Esophagus squamous epithelium (tissue), 5 donors: Measurements from ENCODE around the gene LIMS2. TPM values are rescaled to one million over a fixed set of nuclear protein-coding genes. Genes with fewer than 3 reads are reported as not detected.

ENCODE experiments used
- DNase-seq: peaks from one replicate; lab custom pipeline; 2025; lab: John Stamatoyannopoulos, UW
- H3K27ac ChIP-seq, 4 donors: fragments of 200-600 bp; sonication (generic); one replicate each; pipeline ENCODE4 v1.5.1; 2016 to 2019; ENCODE audit warnings: mild to moderate bottlenecking in 1 of 4
- H3K27me3 ChIP-seq, 4 donors: fragments of 200-600 bp; sonication (generic); 1 replicate in 3 of 4; 2 replicates in 1 of 4; pipeline versions ENCODE4 v1.5.1 to v1.6.0; 2017 to 2021; ENCODE audit warnings: antibody characterized with exemption in 1 of 4
- H3K36me3 ChIP-seq, 3 donors: fragments of 200-600 bp; sonication (generic); one replicate each; pipeline ENCODE4 v1.5.1; 2016 to 2019
- H3K4me1 ChIP-seq, 3 donors: fragments of 200-600 bp; sonication (generic); one replicate each; pipeline ENCODE4 v1.5.1; 2017 to 2019
- H3K4me3 ChIP-seq, 4 donors: fragments of 200-600 bp; sonication (generic); 1 replicate in 3 of 4; 2 replicates in 1 of 4; pipeline ENCODE4 v1.5.1; 2016 to 2019; ENCODE audit warnings: mild to moderate bottlenecking in 2 of 4, moderate library complexity in 1 of 4
- H3K9me3 ChIP-seq, 3 donors: fragments of 200-600 bp; sonication (generic); one replicate each; pipeline ENCODE4 v1.5.1; 2016 to 2019
- POLR2A ChIP-seq, 4 donors: fragments of 450-650 bp; IDR thresholded peaks; one replicate each; pipeline ENCODE4 v1.6.1; 2017; ENCODE audit warnings: antibody characterized with exemption in 4 of 4, mild to moderate bottlenecking in 4 of 4, moderate library complexity in 3 of 4
- WGBS, 2 donors: methylation state at CpG; one replicate each; pipeline ENCODE4 v1.1.5; 2018; 5-methylcytosine and 5-hydroxymethylcytosine counted together
- intact Hi-C: fragments of 100-400 bp; cut with DNase I; formaldehyde crosslinking; loops from one replicate; pipeline ENCODE4 v1.15.0; 2022
- total RNA-seq, 4 donors: library from RNA; depleted of rRNA; stranded (reverse); fragments of >200 nt; gene quantifications; one replicate each; pipeline ENCODE4 v1.1.0, GENCODE V29; 2016
- TF ChIP-seq, protein P1 (sequence below), 6 experiments: fragments of 450-650 bp in 4 of 6; fragments of 200-600 bp in 2 of 6; sonication (generic) in 2 of 6; IDR thresholded peaks; one replicate each; pipeline ENCODE4 v1.5.1; 2016 to 2019; ENCODE audit warnings: antibody characterized with exemption in 6 of 6, mild to moderate bottlenecking in 4 of 6, moderate library complexity in 4 of 6
- donor health status: DM: yes; HTN: yes; CAD: no.

Gene LIMS2
- total RNA-seq, 4 donors from 2014 or later, result 2.4 to 29.6 (median 5.9) TPM

DNA sequence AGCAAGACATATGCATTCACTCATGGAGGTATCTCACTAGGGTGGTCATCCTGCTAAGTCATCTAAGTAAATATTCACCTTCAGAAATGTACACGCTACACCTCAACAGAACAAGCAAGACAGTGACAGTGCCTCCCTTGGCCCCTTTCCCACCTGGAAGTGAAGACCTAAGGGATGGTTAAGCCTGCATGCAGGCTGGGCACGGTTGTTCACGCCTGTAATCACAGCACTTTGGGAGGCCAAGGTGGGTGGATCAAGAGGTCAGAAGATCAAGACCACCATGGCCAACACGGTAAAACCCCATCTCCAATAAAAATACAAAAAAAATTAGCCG lies 4.4 kb downstream of the LIMS2 start:
- TF ChIP-seq, protein P1, sequence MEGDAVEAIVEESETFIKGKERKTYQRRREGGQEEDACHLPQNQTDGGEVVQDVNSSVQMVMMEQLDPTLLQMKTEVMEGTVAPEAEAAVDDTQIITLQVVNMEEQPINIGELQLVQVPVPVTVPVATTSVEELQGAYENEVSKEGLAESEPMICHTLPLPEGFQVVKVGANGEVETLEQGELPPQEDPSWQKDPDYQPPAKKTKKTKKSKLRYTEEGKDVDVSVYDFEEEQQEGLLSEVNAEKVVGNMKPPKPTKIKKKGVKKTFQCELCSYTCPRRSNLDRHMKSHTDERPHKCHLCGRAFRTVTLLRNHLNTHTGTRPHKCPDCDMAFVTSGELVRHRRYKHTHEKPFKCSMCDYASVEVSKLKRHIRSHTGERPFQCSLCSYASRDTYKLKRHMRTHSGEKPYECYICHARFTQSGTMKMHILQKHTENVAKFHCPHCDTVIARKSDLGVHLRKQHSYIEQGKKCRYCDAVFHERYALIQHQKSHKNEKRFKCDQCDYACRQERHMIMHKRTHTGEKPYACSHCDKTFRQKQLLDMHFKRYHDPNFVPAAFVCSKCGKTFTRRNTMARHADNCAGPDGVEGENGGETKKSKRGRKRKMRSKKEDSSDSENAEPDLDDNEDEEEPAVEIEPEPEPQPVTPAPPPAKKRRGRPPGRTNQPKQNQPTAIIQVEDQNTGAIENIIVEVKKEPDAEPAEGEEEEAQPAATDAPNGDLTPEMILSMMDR (IDR thresholded peaks at IDR 0.05), result no peak
- TF ChIP-seq POLR2A (IDR thresholded peaks at IDR 0.05), result no peak
- intact Hi-C loops, result no loop called here
- DNase-seq, result no peak
- Histone ChIP-seq H3K4me3 (no peak overlapping the region), H3K27ac (peak overlapping the region in 3 of 4 donors; percentile 6 to 28 (median 13)), H3K4me1 (peaks cover 3 to 65% (median 7%) of the 10 kb centered on the region in 3 donors), H3K36me3 (no peaks in the 10 kb centered on the region), H3K9me3 (no peaks in the 10 kb centered on the region), H3K27me3 (peaks cover 0 to 43% (median 0%) of the 10 kb centered on the region in 4 donors)
- 73 to 77% methylated on average over 5 of the region's 5 CpGs for WGBS, 2 donors

DNA sequence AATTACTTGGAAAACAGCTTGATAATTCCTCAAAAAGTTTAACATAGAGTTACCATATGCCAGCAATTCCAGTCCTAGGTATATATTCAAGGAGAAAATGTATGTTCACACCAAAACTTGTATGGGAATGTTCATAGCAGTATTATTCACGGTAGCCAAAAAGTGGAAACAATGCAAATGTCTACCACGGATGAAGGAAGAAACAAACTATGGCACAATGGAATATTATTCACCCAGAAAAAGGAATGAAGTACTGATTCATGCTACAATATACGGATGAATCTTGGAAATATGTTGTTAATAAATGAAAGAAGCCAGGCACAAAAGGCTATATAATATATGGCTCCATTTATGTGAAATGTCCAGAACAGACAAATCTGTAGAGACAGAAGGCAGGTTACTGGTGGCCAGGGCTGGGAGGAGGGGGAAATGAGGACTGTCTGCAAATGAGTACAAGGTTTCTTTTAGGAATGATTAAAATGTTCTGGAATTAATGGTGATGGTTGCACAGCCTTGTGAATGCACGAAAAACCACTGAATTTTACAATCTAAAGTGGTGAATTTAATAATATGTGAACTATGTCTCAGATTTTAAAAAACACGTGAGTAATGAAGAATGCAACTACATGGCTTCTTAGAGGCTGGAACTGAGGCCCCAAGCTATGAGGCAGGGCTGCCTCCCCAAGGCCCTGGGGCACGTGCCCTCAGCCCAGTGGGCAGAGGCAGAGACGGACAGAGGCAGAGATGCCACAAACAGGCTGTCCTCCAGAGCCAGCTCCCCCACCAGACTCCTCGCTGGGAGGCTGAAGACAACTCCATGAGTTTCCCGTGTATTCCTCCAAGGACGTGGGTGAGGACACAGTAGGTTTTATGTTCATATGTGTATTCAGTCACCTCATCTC lies 5.0 kb downstream of the LIMS2 start:
- peaks cover 0 to 37% (median 0%) of the 10 kb centered on the region in 4 donors for H3K27me3 ChIP-seq
- 61 to 80% methylated on average over 10 of the region's 10 CpGs for WGBS, 2 donors
- H3K4me3 ChIP-seq, result no peak overlapping the region
- no peaks in the 10 kb centered on the region for H3K36me3 ChIP-seq
- H3K4me1 ChIP-seq, result peaks cover 3 to 65% (median 7%) of the 10 kb centered on the region in 3 donors
- no peak for DNase-seq
- H3K27ac ChIP-seq, result peak overlapping the region in 3 of 4 donors; percentile 6 to 28 (median 13)
- no peak for TF ChIP-seq POLR2A (IDR thresholded peaks at IDR 0.05)
- TF ChIP-seq, protein P1 (IDR thresholded peaks at IDR 0.05), result no peak
- intact Hi-C loops, result no loop called here
- H3K9me3 ChIP-seq, result no peaks in the 10 kb centered on the region

DNA sequence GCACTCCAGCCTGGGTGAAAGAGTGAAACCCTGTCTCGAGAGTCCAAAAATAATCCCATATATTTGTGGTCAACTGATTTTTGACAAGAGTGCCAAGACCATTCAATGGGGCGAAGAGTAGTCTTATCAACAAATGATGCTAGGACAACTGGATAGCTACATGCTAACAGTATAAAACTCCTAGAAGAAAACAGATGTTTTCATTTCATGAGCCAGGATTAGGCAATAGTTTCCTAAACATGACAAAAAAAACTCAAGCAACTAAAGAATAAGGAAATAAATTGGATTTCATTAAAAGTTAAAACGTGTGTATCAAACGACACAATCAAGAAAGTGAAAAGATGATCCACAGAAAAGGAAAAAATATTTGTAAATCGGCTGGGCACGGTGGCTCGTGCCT lies 6.3 kb downstream of the LIMS2 start:
- TF ChIP-seq POLR2A (IDR thresholded peaks at IDR 0.05), result no peak
- TF ChIP-seq, protein P1 (IDR thresholded peaks at IDR 0.05), result no peak
- whole genome bisulfite sequencing, 2 donors, result 64 to 84% methylated on average over 7 of the region's 7 CpGs
- peaks cover 3 to 65% (median 12%) of the 10 kb centered on the region in 3 donors for H3K4me1 ChIP-seq
- intact Hi-C loops, result no loop called here
- no peak for DNase-seq
- H3K27ac ChIP-seq, result peak overlapping the region in 1 of 4 donors; percentile 44
- H3K36me3 ChIP-seq, result no peaks in the 10 kb centered on the region
- no peaks in the 10 kb centered on the region for H3K9me3 ChIP-seq
- H3K4me3 ChIP-seq, result no peak overlapping the region
- peaks cover 0 to 36% (median 0%) of the 10 kb centered on the region in 4 donors for H3K27me3 ChIP-seq

DNA sequence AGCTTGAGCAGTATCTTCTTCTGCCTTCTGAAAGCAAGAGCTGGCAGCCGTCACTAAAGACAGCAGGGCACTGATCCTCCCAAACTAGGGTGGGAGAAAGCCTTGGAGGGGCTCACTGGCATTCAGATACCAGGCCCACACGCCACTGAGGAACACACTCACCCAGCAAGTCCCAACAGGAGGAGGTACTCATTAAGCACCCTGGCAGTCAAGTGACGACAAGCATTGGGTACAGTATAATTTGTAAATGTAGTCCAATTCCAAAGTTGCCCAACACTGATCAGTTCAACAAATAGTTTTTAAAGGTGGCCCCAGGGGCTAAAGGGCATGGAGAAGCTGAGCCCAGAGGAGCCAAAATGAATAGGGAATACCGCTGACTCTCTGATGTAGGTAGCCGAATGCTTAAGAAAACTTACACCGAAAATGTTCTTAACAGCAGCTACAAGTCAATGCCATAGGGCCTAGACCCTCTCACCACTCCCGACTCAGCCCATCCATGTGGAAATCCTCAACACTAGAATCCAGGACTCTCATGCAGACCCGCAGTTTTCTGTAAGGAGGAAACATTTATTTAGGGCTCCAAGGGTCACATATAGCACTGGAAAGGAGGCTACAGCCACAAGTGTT lies 9.9 kb downstream of the LIMS2 start:
- Histone ChIP-seq H3K4me1 (peaks cover 16 to 73% (median 38%) of the 10 kb centered on the region in 3 donors), H3K36me3 (no peaks in the 10 kb centered on the region), H3K9me3 (no peaks in the 10 kb centered on the region), H3K27ac (peak overlapping the region; percentile 58 to 85 (median 69)), H3K4me3 (peak overlapping the region in 1 of 4 donors; percentile 60), H3K27me3 (peaks cover 0 to 23% (median 0%) of the 10 kb centered on the region in 4 donors)
- intact Hi-C loops, result no loop called here
- 63 to 67% methylated on average over 6 to 8 of the region's 8 CpGs for WGBS, 2 donors
- TF ChIP-seq, protein P1 (IDR thresholded peaks at IDR 0.05), result no peak
- TF ChIP-seq POLR2A (IDR thresholded peaks at IDR 0.05), result no peak
- no peak for DNase-seq

DNA sequence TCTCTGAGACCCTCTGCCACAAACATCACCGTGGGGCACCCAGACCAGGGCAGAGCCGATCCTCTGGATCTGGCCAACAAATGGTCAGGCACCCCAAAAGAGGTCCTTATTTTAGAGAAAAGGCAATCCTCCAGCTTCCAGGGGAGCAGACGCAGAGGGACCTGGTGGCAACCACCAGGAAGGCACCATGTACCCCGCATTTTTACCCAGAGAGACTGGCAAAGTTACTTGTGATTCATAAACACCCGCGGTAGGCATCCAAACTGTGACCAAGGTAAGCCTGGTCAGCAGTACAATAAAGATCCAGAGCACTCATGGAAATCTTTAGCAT lies 10.5 kb downstream of the LIMS2 start:
- intact Hi-C loops, result no loop called here
- peak overlapping the region in 3 of 4 donors; percentile 25 to 60 (median 40) for H3K4me3 ChIP-seq
- WGBS, 2 donors, result 59 to 71% methylated on average over 4 of the region's 6 CpGs

More for the DNA sequence above, 10.5 kb downstream of the LIMS2 start:
- Histone ChIP-seq H3K27me3 (peaks cover 0 to 23% (median 0%) of the 10 kb centered on the region in 4 donors), H3K4me1 (peaks cover 16 to 76% (median 38%) of the 10 kb centered on the region in 3 donors), H3K27ac (peak overlapping the region; percentile 58 to 85 (median 69)), H3K9me3 (no peaks in the 10 kb centered on the region), H3K36me3 (no peaks in the 10 kb centered on the region)
- TF ChIP-seq, protein P1 (IDR thresholded peaks at IDR 0.05), result no peak
- TF ChIP-seq POLR2A (IDR thresholded peaks at IDR 0.05), result no peak
- DNase-seq, result no peak
